COLO829 (cell line): ENCODE data around the gene NOP16.
"Not testable (repeated sequence)": the region's sequence is repeated elsewhere in the genome, so short reads cannot be mapped to it uniquely, and the experiment has no call there.

Source experiments
- DNase-seq: peaks from one replicate; pipeline ENCODE4 v3.0.0; 2012; ENCODE audit warnings: low spot score

NOP16 gene

GRCh38 chr5:176408590-176408989 lies 20.2 kb upstream of the NOP16 start:
- DNase-seq: no peak

DNA sequence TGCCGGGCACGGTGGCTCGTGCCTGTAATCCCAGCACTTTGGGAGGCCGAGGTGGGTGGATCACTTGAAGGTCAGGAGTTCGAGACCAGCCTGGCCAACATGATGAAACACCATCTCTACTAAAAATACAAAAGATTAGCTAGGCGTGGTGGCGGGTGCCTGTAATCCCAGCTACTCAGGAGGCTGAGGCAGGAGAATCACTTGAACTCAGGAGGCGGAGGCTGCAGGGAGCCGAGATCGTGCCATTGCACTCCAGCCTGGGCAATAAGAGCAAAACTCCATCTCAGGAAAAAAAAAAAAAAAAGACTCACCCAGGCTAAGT lies 19.8 kb upstream of the NOP16 start:
- DNase-seq: not testable (repeated sequence)

DNA sequence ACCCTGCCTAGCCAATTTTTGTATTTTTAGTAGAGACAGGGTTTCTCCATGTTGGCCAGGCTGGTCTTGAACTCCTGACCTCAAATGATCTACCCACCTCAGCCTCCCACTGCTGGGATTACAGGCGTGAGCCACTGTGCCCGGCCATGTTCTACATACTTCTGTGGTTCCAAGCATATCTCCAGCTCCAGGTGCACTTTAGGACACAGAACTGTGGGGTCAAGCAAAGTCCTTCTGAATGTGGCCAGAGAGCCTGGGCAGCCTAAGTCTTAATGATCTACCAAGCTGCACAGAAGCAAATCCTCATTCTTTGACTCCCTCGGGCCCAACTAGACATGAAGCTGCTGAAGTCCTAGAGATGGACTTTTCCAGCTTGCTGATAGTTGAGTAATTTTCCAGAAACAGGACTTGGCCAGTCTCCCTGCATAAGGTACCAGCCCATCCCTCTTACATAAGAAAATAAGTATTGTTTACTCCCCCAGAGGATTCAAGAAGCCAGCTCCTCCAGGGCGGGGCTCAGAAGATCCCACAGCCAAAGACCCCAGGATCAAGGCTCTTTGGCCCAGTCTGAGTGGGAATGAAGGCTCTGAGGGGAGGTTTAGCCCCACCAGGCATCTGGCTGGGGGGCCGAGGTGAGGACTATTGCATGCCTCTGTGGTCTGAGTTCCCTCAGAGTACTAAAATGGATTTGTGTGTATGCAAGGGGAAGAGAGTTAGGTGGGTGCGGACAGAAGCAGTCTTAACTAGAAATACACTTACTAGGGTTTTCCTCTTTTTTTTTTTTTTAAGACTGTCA lies 19.3 kb upstream of the NOP16 start:
- DNase-seq: no peak

DNA sequence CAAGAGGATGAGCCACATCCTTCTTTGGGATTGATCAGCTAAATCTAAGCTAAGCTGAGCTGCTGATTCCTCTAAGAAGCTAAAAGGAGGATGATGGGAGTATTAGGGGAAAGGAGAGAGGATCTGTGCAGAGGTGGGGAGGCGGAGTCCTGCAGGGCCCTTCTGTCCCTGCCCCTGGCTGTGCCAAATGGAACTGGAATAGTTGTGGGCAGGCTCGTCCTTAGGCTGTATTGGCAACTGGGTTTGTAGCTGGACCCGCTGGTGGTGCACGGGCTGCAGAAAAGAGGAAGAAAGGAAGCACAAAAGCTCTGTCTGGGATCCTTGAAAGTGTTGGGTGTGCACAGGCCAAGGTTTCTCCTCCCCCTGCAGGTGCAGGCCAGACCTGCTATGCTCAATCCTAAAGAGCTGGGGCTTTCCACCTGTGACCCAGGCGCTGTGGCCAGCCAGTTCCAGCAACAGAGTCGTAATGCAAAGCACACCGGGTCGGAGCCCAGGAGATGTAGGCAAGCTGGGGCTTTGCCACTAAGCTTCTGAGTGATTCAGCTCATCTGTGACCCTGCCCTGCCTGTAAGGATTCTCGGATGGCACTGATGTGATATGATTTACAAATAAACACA lies 18.1 kb upstream of the NOP16 start:
- no peak for DNase-seq

DNA sequence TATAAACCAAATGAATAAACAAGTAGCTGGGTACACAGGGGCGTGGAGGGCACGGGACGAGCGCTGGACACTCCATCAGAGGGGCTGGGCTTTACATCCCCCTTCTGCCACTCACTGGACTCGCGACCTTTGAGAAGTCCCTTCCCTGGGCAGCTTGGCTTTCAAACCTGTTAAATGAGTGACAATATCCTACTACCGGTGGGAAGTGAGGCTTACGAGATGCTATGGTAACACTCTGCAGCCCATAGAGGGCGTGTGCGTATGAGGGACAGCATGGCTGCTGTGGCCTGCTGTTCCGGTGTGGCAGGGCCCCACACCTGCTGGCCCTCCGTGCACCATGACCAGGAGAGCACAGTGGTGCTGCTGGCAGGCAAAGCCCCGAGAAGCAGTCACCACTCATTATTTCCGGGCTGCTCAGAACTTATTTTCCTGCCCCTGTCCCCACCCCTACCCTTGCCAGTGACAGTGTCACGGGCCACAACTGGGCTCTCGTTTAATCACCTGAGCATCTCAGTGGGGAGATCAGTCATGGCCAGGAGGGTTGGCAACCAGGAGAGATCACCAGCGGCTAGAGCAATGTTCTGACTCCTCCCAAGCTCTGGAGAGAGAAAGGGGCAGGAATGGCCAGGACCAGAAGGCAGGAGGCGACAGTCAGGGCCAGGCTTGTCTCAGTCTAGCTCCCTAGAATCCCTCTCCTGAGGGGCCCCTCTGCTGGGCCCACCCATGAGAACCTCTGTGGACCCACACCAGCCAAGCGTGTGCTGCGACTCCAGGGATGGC lies 17.4 kb upstream of the NOP16 start:
- DNase-seq: no peak

- no peak for DNase-seq
Observed at GRCh38 chr5:176401281-176402205, 13.1 kb upstream of the NOP16 start.

GRCh38 chr5:176400382-176401156 lies 12.2 kb upstream of the NOP16 start:
- DNase-seq: no peak

DNA sequence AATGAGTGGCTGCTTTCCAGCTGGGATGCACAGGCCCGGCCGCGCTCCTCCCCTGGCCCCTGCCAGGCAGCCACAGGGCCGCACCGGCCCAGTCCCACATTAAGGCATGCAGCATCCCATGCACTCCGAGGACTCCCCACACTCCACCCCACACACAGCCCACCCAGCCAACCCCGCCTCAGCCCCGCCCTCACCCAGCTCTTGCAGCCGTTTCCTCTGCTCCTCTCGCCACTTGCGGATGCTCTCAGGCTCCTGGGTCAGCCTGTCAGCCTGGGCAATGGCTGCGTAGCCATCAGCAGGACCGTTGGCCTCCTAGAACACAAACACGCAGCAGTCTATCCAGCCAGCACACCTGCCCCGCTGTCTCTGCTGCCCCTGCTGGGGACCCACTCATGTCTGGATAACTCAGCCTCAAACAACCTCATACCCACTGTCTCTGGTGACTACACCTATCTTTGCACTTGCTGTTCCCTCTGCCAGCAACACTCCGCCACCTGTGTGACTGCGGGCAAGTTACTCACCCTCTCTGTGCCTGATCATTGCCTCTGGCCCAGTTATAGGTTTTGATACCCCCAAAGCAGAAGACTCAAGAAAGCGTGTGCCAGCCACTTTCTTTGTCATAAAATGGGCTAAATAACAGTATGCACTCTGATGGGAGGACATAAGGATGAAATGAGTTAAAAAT lies 9.5 kb upstream of the NOP16 start:
- no peak for DNase-seq

GRCh38 chr5:176396330-176396729 lies 7.9 kb upstream of the NOP16 start:
- no peak for DNase-seq

DNA sequence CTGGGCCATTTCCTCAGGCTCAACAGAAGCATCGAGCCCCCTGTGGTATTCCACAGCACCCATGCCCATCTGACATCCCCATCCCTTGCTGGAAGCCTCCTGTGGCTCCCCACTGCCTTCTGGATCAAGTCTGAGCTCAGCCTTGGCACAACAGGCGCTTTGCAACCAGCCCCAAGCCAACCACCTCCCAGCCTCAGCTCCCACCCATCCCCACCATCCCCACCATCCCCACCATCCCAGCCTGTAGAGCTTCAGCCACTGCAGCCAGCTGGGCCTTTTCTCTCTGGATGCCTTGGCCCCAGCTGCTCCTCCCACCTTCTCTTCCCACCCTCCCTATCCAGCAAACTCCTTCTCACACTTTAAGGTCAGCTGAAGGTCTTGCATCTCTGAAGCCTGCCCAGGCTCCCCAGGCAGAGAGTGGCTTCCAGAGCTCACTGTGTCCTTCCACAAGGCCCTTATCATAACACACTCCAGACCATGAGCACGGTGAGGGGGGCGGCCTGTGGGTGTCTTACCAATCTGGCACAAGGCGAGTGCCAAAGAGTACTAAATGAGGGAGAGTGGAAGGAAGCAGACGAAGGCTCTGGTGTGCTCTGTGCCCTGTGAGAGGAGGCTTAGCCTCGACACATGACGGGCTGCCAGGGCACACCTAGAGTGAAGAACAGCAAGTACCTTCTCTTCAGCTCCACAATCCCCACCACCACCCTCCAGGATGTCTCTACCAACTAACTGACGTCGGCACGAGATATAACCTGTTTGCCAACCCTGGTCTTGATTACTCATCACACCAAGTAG lies 6.7 kb upstream of the NOP16 start:
- DNase-seq: no peak

DNA sequence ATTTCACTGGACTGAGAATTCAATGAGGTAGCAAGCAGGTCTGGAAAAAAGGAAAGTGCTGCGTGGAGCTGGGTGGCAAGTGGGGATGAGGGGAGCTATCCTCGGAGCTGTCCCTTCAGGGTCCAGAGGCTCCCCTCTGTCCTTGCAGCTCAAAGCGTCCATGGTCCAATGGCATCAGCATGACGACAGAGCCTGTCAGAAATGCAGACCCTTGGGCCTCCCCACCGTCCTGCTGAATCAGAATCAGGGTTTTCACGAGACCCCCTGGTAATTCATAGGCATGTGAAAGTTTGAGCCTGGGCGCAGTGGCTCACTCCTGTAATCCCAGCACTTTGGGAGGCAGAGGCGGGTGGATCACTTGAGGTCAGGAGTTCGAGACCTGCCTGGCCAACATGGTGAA lies 5.7 kb upstream of the NOP16 start:
- DNase-seq: no peak

- DNase-seq: no peak
Observed at GRCh38 chr5:176392526-176392925, 4.1 kb upstream of the NOP16 start.

- no peak for DNase-seq
Observed at GRCh38 chr5:176391999-176392398, 3.6 kb upstream of the NOP16 start.

GRCh38 chr5:176391479-176391878 lies 3.1 kb upstream of the NOP16 start:
- DNase-seq: no peak

DNA sequence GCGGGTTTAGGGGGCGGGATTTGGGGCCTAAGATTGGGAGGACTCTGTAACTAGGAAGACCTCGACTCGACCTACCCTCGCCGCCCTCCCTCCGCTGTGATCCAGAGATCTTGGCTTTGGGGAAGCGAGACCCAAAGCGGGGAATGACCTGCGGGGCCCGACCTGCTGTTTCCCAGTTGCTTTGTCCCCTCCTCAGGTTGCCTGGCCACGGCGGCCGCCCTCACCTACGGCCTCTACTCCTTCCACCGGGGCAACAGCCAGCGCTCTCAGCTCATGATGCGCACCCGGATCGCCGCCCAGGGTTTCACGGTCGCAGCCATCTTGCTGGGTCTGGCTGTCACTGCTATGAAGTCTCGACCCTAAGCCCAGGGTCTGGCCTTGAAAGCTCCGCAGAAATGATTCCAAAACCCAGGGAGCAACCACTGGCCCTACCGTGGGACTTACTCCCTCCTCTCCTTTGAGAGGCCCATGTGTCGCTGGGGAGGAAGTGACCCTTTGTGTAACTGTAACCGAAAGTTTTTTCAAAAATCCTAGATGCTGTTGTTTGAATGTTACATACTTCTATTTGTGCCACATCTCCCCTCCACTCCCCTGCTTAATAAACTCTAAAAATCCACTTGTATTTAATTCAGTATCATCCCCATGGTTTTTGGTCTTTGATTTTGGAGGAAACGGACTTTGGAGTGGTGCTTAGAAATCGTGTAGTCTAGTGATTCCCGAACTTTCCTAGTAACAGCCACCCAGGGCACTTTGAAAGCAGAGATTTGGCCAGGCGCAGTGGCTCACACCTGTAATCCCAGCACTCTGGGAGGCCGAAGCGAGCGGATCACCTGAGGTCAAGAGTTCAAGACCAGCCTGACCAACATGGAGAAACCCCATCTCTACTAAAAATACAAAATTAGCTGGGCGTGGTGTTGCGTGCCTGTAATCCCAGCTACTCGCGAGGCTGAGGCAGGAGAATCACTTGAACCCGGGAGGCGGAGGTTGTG lies 1.0 kb upstream of the NOP16 start:
- no peak for DNase-seq

GRCh38 chr5:176388003-176388443 lies 375 bp downstream of the NOP16 start:
- DNase-seq: peak; percentile 9

DNA sequence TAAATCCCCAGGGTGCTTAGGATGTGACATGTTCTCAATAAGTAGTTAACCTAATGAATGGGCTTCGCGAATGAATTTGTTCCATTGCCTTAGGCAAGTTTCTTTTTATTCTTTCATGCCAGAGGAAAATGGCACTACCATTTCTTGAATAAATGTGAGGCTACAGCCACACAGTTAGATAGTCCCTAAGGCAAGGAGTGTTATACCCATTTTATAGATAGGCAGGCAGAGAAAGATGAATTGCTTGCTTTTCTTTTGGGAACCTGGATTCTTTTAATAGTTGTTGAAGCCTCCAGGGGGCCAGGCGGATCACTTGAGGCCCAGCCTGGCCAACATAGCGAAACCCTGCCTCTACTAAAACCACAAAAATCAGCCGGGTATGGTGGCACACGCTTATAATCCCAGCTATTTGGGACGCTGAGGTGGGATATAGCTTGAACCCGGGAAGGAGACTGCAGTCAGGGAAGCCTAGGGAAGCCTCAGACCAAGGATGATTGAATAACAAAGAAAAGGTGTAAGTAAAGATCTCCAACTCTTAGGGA lies 943 bp downstream of the NOP16 start:
- no peak for DNase-seq

DNA sequence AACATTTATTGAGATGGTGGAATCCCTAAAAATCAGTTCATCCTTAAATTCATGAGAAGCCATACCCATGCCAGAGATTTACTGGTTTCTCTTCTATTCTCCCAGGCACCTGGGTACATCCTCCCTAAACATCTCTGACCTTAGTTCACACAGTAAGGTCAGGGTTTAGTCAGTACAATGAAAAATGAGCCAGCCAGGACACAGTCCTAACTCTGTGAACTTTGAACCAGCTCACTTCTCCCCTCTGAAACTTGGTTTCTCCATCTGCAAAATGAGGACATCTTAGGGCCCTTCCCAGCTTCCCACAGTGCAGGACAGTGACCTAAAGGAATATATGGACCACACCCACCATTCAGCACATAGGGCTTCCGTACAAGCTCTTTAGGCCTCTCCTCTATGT lies 1.9 kb downstream of the NOP16 start:
- DNase-seq: no peak
